H7 (cell line): ENCODE results near the gene LRRIQ4. TPM values are rescaled to one million over a fixed set of nuclear protein-coding genes. Genes with fewer than 3 reads are reported as not detected.

Source experiments
- total RNA-seq: library from RNA; depleted of rRNA; stranded (reverse); fragments of >200 nt; shearing (Covaris generic); gene quantifications from 2 replicates; pipeline ENCODE4 v1.2.3, GENCODE V29; 2014; rRNA removed

The LRRIQ4 gene
- total RNA-seq, 1 experiment from 2014 or later, result not detected

Other genes starting within 250 kb of the LRRIQ4 start
- 17.7 and 22.9 TPM in 2 replicates for gene MECOM, start 149.2 kb upstream of the LRRIQ4 start, total RNA-seq
- 217 and 361 TPM in 2 replicates for gene TERC, start 47.8 kb upstream of the LRRIQ4 start, total RNA-seq
- gene ACTRT3, start 43.3 kb upstream of the LRRIQ4 start, total RNA-seq, result 3.2 and 3.3 TPM in 2 replicates
- 19.5 and 22.4 TPM in 2 replicates for gene MYNN, start 39.5 kb upstream of the LRRIQ4 start, total RNA-seq
- gene LRRC34, start within 50 bp of the LRRIQ4 start, total RNA-seq, result 4.2 and 8.5 TPM in 2 replicates
- gene LRRC31, start 57.1 kb downstream of the LRRIQ4 start, total RNA-seq, result not detected in 2 replicates
- not detected in 2 replicates for gene SAMD7, start 98.7 kb downstream of the LRRIQ4 start, total RNA-seq
- gene SEC62, start 153.9 kb downstream of the LRRIQ4 start, total RNA-seq, result 11.9 and 15.7 TPM in 2 replicates
- gene GPR160, start 225.1 kb downstream of the LRRIQ4 start, total RNA-seq, result 15.4 and 33.1 TPM in 2 replicates